ENCODE data around the gene PRMT7.

PRMT7 gene

DNA sequence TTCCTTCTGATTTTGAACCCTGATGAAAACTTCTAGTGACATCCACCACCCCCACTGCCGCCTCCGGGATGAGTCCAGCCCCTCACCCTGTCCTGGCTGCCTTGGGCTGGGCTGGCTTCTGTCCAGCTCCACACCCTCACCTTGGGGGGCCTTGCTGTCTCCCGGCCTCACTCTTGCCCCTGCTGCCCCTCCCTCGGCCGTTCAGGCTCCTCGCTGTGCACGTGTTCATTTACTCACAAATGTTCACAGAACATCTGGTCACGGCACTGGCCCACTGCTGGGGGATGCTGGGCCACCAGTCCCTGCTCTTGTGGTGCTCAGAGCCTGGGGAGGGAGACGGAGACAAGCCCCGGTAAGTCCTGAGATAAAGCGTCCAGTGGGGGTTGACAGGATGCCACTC, 40.6 kb downstream of the PRMT7 start:
- H3K79me1 ChIP-seq (ENCODE audit: low read length): no peaks in the 10 kb centered on the region
- no peaks in the 10 kb centered on the region for H3K4me1 ChIP-seq (ENCODE audit: control insufficient read depth, low read depth, low read length)
- no peak overlapping the region for H3K56ac ChIP-seq (ENCODE audit: low read length)
- H2BK5ac ChIP-seq (ENCODE audit: low read length): no peak overlapping the region
- no peak overlapping the region for H3K18ac ChIP-seq (ENCODE audit: low read length)
- no peaks in the 10 kb centered on the region for H3K27me3 ChIP-seq (ENCODE audit: insufficient read depth, low read length, poor library complexity)
- WGBS (ENCODE audit: extremely low coverage, insufficient coverage, low lambda C conversion rate): no CpG with 5 or more reads among the region's 11 CpGs
- H3K23ac ChIP-seq (ENCODE audit: low read length): no peak overlapping the region
- H2BK120ac ChIP-seq (ENCODE audit: low read depth, low read length): no peak overlapping the region
- H3K79me2 ChIP-seq (ENCODE audit: control insufficient read depth, insufficient read depth, low read length): no peaks in the 10 kb centered on the region
- no peak overlapping the region for H4K8ac ChIP-seq (ENCODE audit: low read depth, low read length)
- no peak overlapping the region for H3K9ac ChIP-seq (ENCODE audit: low read length)
- H3K4ac ChIP-seq (ENCODE audit: low read depth, low read length): no peak overlapping the region
- no peak overlapping the region for H4K5ac ChIP-seq (ENCODE audit: low read length)
- H3K36me3 ChIP-seq (ENCODE audit: control insufficient read depth, insufficient read depth, low read length): peaks cover 7% of the 10 kb centered on the region
- H3K4me2 ChIP-seq (ENCODE audit: low read length): no peak overlapping the region
- H2BK15ac ChIP-seq (replicated peaks; ENCODE audit: low read depth): no peak overlapping the region
- DNase-seq: no peak
- H3K4me3 ChIP-seq (ENCODE audit: low read length): no peak overlapping the region
- H3K27ac ChIP-seq (ENCODE audit: low read depth, low read length): no peak overlapping the region
- no peak overlapping the region for H2AK5ac ChIP-seq (ENCODE audit: low read length)

DNA sequence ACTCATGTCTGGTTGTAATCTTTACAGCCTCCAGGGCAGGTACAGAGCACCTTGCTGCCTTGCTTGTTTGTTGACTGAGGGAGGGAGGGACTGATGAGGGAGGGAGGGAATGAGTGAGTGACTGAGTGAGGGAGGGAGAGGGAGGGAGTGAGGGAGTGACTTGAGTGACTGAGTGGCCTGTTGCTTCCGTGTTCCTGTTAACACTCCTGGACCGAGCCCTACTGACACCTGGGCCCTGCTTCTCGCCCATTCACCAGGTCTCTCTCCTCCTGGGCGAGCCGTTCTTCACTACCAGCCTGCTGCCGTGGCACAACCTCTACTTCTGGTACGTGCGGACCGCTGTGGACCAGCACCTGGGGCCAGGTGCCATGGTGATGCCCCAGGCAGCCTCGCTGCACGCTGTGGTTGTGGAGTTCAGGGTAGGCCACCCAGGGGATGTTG, 41.2 kb downstream of the PRMT7 start:
- Histone ChIP-seq H3K79me1 (ENCODE audit: low read length) (no peaks in the 10 kb centered on the region), H2BK120ac (ENCODE audit: low read depth, low read length) (no peak overlapping the region), H3K23ac (ENCODE audit: low read length) (no peak overlapping the region), H3K36me3 (ENCODE audit: control insufficient read depth, insufficient read depth, low read length) (peaks cover 7% of the 10 kb centered on the region), H3K18ac (ENCODE audit: low read length) (no peak overlapping the region), H2BK15ac (replicated peaks; ENCODE audit: low read depth) (no peak overlapping the region), H3K4ac (ENCODE audit: low read depth, low read length) (no peak overlapping the region), H3K4me2 (ENCODE audit: low read length) (no peak overlapping the region), H3K4me1 (ENCODE audit: control insufficient read depth, low read depth, low read length) (no peaks in the 10 kb centered on the region), H2AK5ac (ENCODE audit: low read length) (no peak overlapping the region), H4K5ac (ENCODE audit: low read length) (no peak overlapping the region), H3K79me2 (ENCODE audit: control insufficient read depth, insufficient read depth, low read length) (no peaks in the 10 kb centered on the region), H3K56ac (ENCODE audit: low read length) (no peak overlapping the region), H2BK5ac (ENCODE audit: low read length) (no peak overlapping the region), H4K8ac (ENCODE audit: low read depth, low read length) (no peak overlapping the region), H3K27me3 (ENCODE audit: insufficient read depth, low read length, poor library complexity) (no peaks in the 10 kb centered on the region), H3K9ac (ENCODE audit: low read length) (no peak overlapping the region), H3K4me3 (ENCODE audit: low read length) (no peak overlapping the region), H3K27ac (ENCODE audit: low read depth, low read length) (no peak overlapping the region)
- no CpG with 5 or more reads among the region's 11 CpGs for WGBS (ENCODE audit: extremely low coverage, insufficient coverage, low lambda C conversion rate)
- DNase-seq: no peak

DNA sequence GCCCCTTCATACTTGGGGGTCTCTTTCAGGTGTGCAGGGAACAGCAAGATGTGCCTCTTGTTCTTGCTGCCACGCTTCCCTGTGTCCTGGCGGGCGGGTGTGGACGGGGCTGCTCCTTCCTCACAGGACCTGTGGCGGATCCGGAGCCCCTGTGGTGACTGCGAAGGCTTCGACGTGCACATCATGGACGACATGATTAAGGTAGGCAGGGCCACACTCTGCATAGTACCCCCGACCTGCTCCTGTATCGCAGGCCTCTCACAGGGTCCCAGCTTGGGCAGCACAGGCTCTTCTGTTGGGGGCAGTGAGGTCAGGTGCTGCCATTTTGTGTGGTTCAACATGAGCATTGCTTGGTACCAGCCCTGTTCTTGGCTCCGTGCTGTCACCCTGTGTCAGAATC, 42.5 kb downstream of the PRMT7 start:
- H3K79me1 ChIP-seq (ENCODE audit: low read length): no peaks in the 10 kb centered on the region
- no peak overlapping the region for H3K4ac ChIP-seq (ENCODE audit: low read depth, low read length)
- no peak overlapping the region for H4K8ac ChIP-seq (ENCODE audit: low read depth, low read length)
- no peak overlapping the region for H2AK5ac ChIP-seq (ENCODE audit: low read length)
- H3K9ac ChIP-seq (ENCODE audit: low read length): no peak overlapping the region
- no peaks in the 10 kb centered on the region for H3K4me1 ChIP-seq (ENCODE audit: control insufficient read depth, low read depth, low read length)
- no peak overlapping the region for H3K56ac ChIP-seq (ENCODE audit: low read length)
- WGBS (ENCODE audit: extremely low coverage, insufficient coverage, low lambda C conversion rate): no CpG with 5 or more reads among the region's 13 CpGs
- no peak overlapping the region for H3K4me3 ChIP-seq (ENCODE audit: low read length)
- H4K5ac ChIP-seq (ENCODE audit: low read length): no peak overlapping the region
- H3K36me3 ChIP-seq (ENCODE audit: control insufficient read depth, insufficient read depth, low read length): peaks cover 6% of the 10 kb centered on the region
- no peak overlapping the region for H2BK120ac ChIP-seq (ENCODE audit: low read depth, low read length)
- no peak overlapping the region for H3K23ac ChIP-seq (ENCODE audit: low read length)
- H3K18ac ChIP-seq (ENCODE audit: low read length): no peak overlapping the region
- no peak for DNase-seq
- no peak overlapping the region for H3K4me2 ChIP-seq (ENCODE audit: low read length)
- H2BK5ac ChIP-seq (ENCODE audit: low read length): no peak overlapping the region
- H3K79me2 ChIP-seq (ENCODE audit: control insufficient read depth, insufficient read depth, low read length): no peaks in the 10 kb centered on the region
- H3K27me3 ChIP-seq (ENCODE audit: insufficient read depth, low read length, poor library complexity): no peaks in the 10 kb centered on the region
- H2BK15ac ChIP-seq (replicated peaks; ENCODE audit: low read depth): no peak overlapping the region
- no peak overlapping the region for H3K27ac ChIP-seq (ENCODE audit: low read depth, low read length)

GRCh38 chr16:68354816-68355215, 44.0 kb downstream of the PRMT7 start:
- Histone ChIP-seq H3K56ac (ENCODE audit: low read length) (no peak overlapping the region), H2BK15ac (replicated peaks; ENCODE audit: low read depth) (no peak overlapping the region), H3K79me2 (ENCODE audit: control insufficient read depth, insufficient read depth, low read length) (no peaks in the 10 kb centered on the region), H3K27ac (ENCODE audit: low read depth, low read length) (no peak overlapping the region), H3K23ac (ENCODE audit: low read length) (no peak overlapping the region), H2AK5ac (ENCODE audit: low read length) (no peak overlapping the region), H4K8ac (ENCODE audit: low read depth, low read length) (no peak overlapping the region), H4K5ac (ENCODE audit: low read length) (no peak overlapping the region), H3K4me1 (ENCODE audit: control insufficient read depth, low read depth, low read length) (no peaks in the 10 kb centered on the region), H2BK120ac (ENCODE audit: low read depth, low read length) (no peak overlapping the region), H3K18ac (ENCODE audit: low read length) (no peak overlapping the region), H3K79me1 (ENCODE audit: low read length) (no peaks in the 10 kb centered on the region), H3K4ac (ENCODE audit: low read depth, low read length) (no peak overlapping the region), H3K36me3 (ENCODE audit: control insufficient read depth, insufficient read depth, low read length) (peaks cover 3% of the 10 kb centered on the region), H3K4me2 (ENCODE audit: low read length) (no peak overlapping the region), H3K9ac (ENCODE audit: low read length) (no peak overlapping the region), H3K27me3 (ENCODE audit: insufficient read depth, low read length, poor library complexity) (no peaks in the 10 kb centered on the region), H2BK5ac (ENCODE audit: low read length) (no peak overlapping the region), H3K4me3 (ENCODE audit: low read length) (no peak overlapping the region)
- no CpG with 5 or more reads among the region's 9 CpGs for WGBS (ENCODE audit: extremely low coverage, insufficient coverage, low lambda C conversion rate)
- no peak for DNase-seq

DNA sequence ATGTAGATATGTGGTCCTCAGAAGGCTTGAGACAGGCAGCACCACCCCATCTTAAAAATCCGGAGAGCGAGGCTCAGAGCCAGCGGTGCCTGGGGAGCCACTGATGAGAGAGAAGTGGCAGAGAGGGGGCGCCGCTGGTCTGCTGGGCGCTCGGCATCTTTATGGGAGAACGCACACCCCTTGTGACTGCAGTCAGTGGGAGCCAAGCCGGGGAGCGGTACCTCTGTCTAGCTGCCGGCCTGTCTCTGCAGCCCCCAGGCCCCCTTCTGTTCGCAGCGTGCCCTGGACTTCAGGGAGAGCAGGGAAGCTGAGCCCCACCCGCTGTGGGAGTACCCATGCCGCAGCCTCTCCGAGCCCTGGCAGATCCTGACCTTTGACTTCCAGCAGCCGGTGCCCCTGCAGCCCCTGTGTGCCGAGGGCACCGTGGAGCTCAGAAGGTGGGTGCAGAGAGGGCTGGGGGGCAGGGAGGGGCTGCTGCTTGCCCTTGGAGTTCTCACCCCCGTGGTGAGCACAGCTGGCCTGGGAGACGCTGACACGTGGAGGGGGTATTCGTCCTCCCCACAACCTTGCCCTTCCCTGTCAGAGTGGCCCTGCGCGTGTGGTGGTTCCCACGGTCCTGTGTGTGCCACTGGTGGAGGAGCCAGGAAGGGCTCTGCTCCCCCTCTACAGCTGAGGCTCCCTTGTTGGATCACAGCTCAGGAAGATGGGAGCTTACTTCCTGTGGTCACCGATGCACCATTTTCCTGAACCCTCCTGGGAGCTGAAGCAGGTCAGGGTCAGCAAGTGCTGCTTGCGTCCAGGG, 44.8 kb downstream of the PRMT7 start:
- no peak overlapping the region for H2AK5ac ChIP-seq (ENCODE audit: low read length)
- H2BK120ac ChIP-seq (ENCODE audit: low read depth, low read length): no peak overlapping the region
- no peak overlapping the region for H3K4me3 ChIP-seq (ENCODE audit: low read length)
- no peak overlapping the region for H3K23ac ChIP-seq (ENCODE audit: low read length)
- H3K4me1 ChIP-seq (ENCODE audit: control insufficient read depth, low read depth, low read length): no peaks in the 10 kb centered on the region
- H3K27ac ChIP-seq (ENCODE audit: low read depth, low read length): no peak overlapping the region
- no peak overlapping the region for H3K56ac ChIP-seq (ENCODE audit: low read length)
- peaks cover 3% of the 10 kb centered on the region for H3K36me3 ChIP-seq (ENCODE audit: control insufficient read depth, insufficient read depth, low read length)
- no peaks in the 10 kb centered on the region for H3K79me2 ChIP-seq (ENCODE audit: control insufficient read depth, insufficient read depth, low read length)
- no peak overlapping the region for H3K18ac ChIP-seq (ENCODE audit: low read length)
- H3K4ac ChIP-seq (ENCODE audit: low read depth, low read length): no peak overlapping the region
- no peak for DNase-seq
- no peak overlapping the region for H4K5ac ChIP-seq (ENCODE audit: low read length)
- no CpG with 5 or more reads among the region's 28 CpGs for WGBS (ENCODE audit: extremely low coverage, insufficient coverage, low lambda C conversion rate)
- H3K27me3 ChIP-seq (ENCODE audit: insufficient read depth, low read length, poor library complexity): no peaks in the 10 kb centered on the region
- no peaks in the 10 kb centered on the region for H3K79me1 ChIP-seq (ENCODE audit: low read length)
- H4K8ac ChIP-seq (ENCODE audit: low read depth, low read length): no peak overlapping the region
- no peak overlapping the region for H3K9ac ChIP-seq (ENCODE audit: low read length)
- no peak overlapping the region for H2BK15ac ChIP-seq (replicated peaks; ENCODE audit: low read depth)
- H2BK5ac ChIP-seq (ENCODE audit: low read length): no peak overlapping the region
- no peak overlapping the region for H3K4me2 ChIP-seq (ENCODE audit: low read length)

Data from mesendoderm (in vitro differentiated cells).